ENCODE results near the gene PDZRN3. TPM values are rescaled to one million over a fixed set of nuclear protein-coding genes. Genes with fewer than 3 reads are reported as not detected.

PDZRN3 gene
- total RNA-seq, 1 donor from 2014 or later = 45.7 TPM

DNA sequence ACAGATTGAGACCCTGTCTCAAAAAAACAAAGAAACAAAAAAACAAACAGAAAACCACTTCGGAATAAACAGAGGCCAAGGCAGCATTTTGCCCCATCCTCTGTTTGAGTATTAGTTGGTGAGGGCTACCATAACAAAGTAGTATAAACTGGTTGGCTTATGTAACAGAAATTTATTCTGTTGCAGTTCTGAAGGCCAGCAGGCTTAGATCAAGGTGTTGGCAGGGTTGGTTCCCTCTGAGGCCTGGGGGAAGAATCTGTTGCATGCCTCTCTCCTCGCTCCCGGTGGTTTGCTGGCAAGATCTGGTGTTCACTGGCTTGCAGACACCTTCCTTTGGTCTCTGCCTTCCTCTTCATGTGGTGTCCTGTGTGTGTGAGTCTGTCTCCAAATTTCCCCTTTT lies 261.6 kb downstream of the PDZRN3 start:
- FAIRE-seq (no peak), DNase-seq (ENCODE audit: low spot score in 2 of 2) (no peak)

DNA sequence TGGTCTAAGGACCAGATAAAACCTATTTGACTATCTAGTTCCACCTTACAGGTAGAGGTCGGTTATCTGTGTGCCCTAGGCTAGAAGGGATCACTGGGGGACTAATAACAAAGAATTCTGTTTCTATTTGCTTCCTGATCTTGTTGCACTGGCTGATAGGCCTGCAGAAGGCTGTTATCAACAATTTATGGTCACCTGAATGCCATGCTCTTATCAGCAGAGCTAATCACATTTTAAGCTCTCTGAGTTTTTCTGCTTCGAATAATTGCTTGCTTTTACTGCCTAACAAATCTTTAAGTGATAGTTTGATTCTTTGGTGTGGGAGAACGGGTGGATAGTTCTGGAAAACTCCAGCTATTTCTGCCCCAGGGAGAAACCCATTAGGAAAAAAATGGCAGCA lies 263.1 kb downstream of the PDZRN3 start:
- FAIRE-seq = no peak

DNA sequence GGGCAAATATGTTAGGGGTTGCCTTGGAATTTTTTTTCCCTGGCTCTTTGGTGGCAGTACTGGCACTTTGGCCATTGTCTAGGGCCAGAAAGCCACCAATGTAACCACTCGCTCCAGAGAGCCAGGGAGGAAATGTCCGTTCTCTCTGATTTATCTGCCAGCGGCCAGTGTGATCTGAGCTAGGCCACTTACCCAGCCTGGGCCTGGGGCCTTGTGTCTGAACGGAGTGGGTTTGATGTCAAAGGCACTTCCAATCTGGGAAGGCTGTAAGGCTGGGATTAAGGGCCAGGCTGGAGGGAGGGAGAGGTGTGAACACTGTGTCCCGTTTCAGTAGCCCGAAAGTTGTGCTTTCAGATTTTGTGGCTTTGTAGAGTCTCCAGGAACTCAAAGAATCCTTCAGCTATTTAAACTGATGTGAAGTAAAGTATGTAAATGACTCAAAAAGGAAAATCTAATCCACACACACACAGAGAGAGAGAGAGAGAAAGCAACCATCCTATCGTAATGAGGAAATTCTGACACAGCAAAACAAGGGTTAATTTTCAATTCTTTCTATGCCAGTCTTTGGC lies 271.0 kb downstream of the PDZRN3 start:
- FAIRE-seq = no peak

More for the DNA sequence above, 263.1 kb downstream of the PDZRN3 start:
- DNase-seq (ENCODE audit: low spot score in 2 of 2) = no peak

DNA sequence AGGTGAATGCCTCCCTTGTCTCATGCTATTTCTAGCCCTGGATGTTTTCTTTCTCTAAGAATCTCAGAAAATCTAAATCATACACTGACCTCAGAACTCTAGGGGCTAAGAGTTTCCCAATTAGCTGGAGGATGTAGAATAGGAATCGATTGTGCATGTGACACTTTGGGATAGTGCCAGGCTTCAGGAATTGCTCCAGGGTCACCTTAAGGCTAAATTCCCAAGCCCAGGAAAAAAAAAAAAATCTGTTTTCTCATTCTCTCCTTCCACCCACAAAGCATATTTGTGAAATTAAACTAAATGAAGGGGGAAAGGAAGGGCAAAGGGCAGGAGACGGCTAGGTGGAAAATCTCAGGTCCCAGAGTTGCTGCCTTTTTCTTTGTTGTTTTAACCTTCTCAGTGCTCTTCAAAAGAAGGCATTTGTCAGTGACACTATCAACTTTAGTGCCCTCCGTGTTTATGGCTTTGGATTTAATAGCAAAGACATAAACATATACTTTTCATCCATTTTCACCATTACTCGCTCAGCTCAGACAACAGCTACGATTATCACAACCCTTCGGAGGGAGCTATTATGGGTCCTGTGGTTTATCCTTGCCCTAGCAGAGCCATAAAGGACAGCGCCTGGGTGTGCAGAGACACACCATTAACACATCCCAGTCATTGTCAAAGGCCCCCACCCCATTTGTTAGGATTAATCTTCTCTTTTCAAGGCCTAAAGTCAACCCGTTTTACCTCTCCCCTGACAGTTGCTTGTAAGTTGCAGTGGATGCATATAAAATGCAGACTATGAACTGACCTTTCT lies 271.7 kb downstream of the PDZRN3 start:
- FAIRE-seq (no peak), DNase-seq (ENCODE audit: low spot score in 2 of 2) (no peak)

More for the DNA sequence above, 271.0 kb downstream of the PDZRN3 start:
- no peak for DNase-seq (ENCODE audit: low spot score in 2 of 2)

DNA sequence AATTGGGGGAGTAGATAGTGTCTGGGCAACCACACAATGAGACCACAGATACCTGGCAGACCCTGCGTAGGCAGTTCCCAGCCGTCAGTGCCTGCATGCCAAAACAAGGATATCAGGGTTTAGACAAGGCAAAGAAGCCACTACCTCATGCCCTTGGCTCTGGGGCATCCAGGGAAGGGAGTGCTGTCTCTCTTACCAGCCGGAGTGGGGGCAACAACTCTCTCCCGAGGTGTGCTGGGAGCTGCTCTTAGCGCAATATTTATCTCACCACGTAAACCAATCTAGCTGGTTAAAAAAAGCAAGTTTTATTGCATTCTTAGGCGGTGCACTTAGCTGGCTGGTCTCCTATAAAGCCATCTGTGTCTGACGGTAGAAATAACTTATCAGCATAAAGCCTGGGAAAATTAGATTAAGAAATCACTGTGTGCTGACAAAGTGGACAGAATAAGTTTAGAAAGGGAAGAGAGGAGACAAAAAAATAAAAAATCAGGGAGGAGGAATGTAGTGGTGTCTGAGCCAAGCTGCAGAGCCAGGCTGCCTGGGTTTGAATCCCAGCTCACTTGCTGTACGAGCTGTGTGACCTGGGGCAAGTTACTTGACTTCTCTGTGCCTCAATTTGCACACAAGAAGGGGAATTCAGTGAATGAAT lies 273.2 kb downstream of the PDZRN3 start:
- FAIRE-seq (no peak), DNase-seq (ENCODE audit: low spot score in 2 of 2) (no peak)

DNA sequence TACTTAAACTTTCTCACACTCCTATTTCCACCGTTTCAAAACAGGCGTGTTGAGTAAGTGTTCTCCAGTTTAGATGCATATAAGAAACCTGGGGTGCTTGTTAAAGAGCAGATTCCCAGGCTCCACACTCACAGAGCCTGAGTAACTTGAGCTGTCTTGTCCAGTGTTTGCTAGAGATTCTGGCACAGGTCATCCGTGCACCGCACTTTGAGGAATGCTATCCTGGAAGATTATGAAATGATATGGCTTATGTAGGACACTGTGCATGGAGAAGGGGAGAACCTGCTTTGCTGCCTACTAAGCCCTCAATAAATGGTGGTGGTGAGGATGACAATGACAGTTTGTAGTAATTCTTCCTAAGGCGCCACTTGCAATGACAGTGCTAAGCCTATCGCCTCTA lies 273.7 kb downstream of the PDZRN3 start:
- FAIRE-seq (no peak), DNase-seq (ENCODE audit: low spot score in 2 of 2) (no peak)

DNA sequence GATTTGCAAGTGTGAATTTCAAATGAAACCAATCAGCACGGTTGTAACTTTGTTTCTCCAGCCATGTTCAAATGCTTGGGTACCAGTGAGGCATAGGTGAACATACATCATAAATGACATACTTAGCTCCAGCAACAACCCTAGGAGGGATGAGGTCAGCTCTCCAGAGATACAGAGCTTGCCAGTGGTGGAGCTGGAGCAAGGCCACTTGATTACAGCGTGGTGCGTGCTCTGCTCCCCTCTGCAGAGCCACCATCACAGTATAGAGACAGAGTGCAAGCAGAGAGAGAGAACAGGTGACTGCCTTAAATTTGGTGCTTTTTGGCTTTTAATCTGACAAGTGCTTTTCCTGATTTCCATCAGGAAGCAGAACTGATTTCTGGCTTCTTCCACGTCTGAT lies 275.1 kb downstream of the PDZRN3 start:
- no peak for FAIRE-seq

DNA sequence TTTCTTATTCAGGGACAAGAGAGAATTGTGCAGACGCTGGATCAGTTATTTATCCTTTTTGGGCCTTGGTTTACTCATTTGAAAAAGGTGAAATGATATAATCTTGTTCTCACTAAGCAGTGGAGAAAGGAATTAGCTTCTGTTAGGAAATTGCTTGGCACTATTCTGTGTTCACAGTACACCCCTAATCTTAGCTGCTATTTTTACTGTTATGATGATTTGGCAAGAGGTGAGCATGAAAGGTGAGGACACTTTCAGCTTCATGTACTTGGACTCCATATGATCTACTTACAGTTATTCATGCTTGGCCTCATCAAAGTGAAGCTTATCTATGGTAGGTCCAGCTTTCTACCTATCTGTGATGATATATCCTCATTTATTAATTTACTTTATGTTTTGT lies 282.7 kb downstream of the PDZRN3 start:
- FAIRE-seq (no peak), DNase-seq (ENCODE audit: low spot score in 2 of 2) (no peak)

More for the DNA sequence above, 275.1 kb downstream of the PDZRN3 start:
- DNase-seq (ENCODE audit: low spot score in 2 of 2) = no peak

DNA sequence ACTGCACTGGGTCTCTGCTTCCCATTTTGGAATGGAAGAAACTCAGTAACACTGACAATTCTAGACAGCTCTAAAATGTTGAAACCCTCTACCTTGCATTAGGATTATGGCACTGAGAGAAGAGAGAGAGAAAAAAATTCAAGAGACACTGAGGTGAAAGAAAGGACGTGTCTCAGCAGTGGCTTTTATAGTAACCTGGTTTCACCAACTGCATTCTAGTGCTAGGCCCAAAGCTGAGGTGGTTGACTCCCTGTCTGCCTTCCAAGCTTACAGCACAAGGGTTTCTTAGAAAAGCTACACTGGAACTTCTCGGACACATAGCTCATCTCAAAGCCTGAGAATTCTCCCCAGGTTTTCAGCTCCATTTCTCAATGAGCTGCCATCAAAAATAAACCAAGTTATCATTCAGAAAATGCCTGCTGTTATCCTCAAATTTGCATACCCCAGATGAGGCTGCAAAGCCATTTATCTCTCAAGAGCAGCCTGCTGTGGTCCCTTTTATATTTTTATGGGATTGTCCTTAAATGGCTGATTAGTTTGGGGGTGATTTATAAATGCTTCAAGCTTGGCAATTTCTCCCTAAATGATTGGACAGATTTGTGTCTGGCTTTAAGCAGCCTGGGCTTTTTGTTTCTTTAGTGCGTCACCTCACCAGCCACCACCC lies 283.3 kb downstream of the PDZRN3 start:
- no peak for DNase-seq (ENCODE audit: low spot score in 2 of 2)
- FAIRE-seq = no peak

DNA sequence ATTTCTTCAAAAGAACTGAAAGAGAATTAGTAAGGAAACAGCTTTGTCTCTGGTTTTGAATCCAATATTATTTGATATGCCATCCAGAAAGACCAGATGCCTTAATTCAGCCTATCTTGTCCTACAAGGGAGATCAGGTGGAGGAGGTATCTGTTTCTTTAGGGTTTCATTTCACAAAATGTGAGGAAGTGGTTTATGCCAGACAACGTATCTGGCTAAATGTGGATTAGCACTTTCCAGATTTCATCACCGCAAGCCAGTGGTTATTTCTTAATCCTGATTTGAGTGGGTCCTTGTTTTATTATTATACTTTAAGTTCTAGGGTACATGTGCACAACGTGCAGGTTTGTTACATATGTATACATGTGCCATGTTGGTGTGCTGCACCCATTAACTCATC lies 292.2 kb downstream of the PDZRN3 start:
- FAIRE-seq (no peak), DNase-seq (ENCODE audit: low spot score in 2 of 2) (no peak)

Small RNA genes lying within 50 kb of the gene (small RNA-seq; reads per million reads assigned to genes)
- not detected for gene RNU7-119P
